CD4-positive, alpha-beta T cell (primary cell): ENCODE results near the gene CCL23. TPM values are rescaled to one million over a fixed set of nuclear protein-coding genes. Genes with fewer than 3 reads are reported as not detected.

Experiments used
- ATAC-seq: fragments of 200-7000 bp; cut with Tn5 transposase; one replicate; pipeline ENCODE4 v1.10.0; 2022; ENCODE audit warnings: mild to moderate bottlenecking; ENCODE audit not compliant: poor library complexity
- CTCF ChIA-PET: fragments of 350-600 bp; sonication (Branson Sonifier 250); formaldehyde crosslinking; loops from one replicate; lab custom pipeline; 2021; ENCODE audit warnings: antibody characterized with exemption, inconsistent platforms; lab: Charles Lee
- POLR2A ChIA-PET: fragments of 350-600 bp; sonication (Branson Sonifier 250); formaldehyde crosslinking; loops from one replicate; lab custom pipeline; 2021; ENCODE audit warnings: antibody characterized with exemption, inconsistent platforms; lab: Charles Lee
- DNase-seq, 14 experiments: peaks; one replicate each; pipeline ENCODE4 v3.0.0-alpha.2; 2013 to 2020; ENCODE audit warnings: mixed read lengths in 2 of 14
- H3K27ac ChIP-seq, 2 donors: one replicate each; pipeline versions ENCODE4 v1.5.1 to v1.7.0; 2013; ENCODE audit warnings: low read length in 2 of 2, low read depth in 1 of 2, mild to moderate bottlenecking in 1 of 2
- H3K27me3 ChIP-seq, 2 experiments: 1 replicate in 1 of 2; 2 replicates in 1 of 2; pipeline versions ENCODE4 v1.6.1 to v1.7.0; 2013; ENCODE audit warnings: low read length in 2 of 2, control low read depth in 1 of 2, mild to moderate bottlenecking in 1 of 2, moderate library complexity in 1 of 2; ENCODE audit not compliant: insufficient read depth in 2 of 2, control insufficient read depth in 1 of 2
- H3K36me3 ChIP-seq: one replicate; pipeline ENCODE4 v1.6.1; 2013; ENCODE audit warnings: low read length, control low read depth; ENCODE audit not compliant: insufficient read depth
- H3K4me1 ChIP-seq: one replicate; pipeline ENCODE4 v1.6.1; 2013; ENCODE audit warnings: low read length, control low read depth; ENCODE audit not compliant: insufficient read depth
- H3K4me3 ChIP-seq: one replicate; pipeline ENCODE4 v1.5.1; 2013; ENCODE audit warnings: mild to moderate bottlenecking, low read length, moderate library complexity
- H3K9me3 ChIP-seq, 2 experiments: 1 replicate in 1 of 2; 2 replicates in 1 of 2; pipeline versions ENCODE4 v1.6.1 to v1.7.0; 2013; ENCODE audit warnings: low read length in 2 of 2, mild to moderate bottlenecking in 2 of 2, control low read depth in 1 of 2, moderate library complexity in 1 of 2; ENCODE audit not compliant: control insufficient read depth in 1 of 2, insufficient read depth in 1 of 2
- H3K27ac Mint-ChIP-seq: one replicate; pipeline ENCODE4 v1.8.0; 2020; ENCODE audit warnings: mixed read lengths
- H3K27me3 Mint-ChIP-seq: one replicate; pipeline ENCODE4 v1.8.0; 2021; ENCODE audit warnings: mixed read lengths
- H3K36me3 Mint-ChIP-seq: one replicate; pipeline ENCODE4 v1.8.0; 2021; ENCODE audit warnings: low read depth, mixed read lengths
- H3K4me1 Mint-ChIP-seq: one replicate; pipeline ENCODE4 v1.8.0; 2021; ENCODE audit warnings: low read depth, mixed read lengths
- H3K4me3 Mint-ChIP-seq: one replicate; pipeline ENCODE4 v1.8.0; 2020; ENCODE audit warnings: mild to moderate bottlenecking, mixed read lengths
- H3K9me3 Mint-ChIP-seq: one replicate; pipeline ENCODE4 v1.8.0; 2020; ENCODE audit warnings: mixed read lengths
- CTCF ChIP-seq: fragments of 200-600 bp; IDR thresholded peaks from one replicate; pipeline ENCODE4 v1.8.0; 2022; ENCODE audit warnings: antibody characterized with exemption, mild to moderate bottlenecking
- intact Hi-C, 2 experiments: fragments of 100-400 bp; cut with DNase I in 1 of 2; cut with micrococcal nuclease in 1 of 2; formaldehyde crosslinking; loops; one replicate each; pipeline versions ENCODE4 v1.15.1 to v1.9.0; 2023 to 2025; cut with DNase I, micrococcal nuclease
- total RNA-seq, 174 experiments: library from RNA in 2 of 174; stranded (reverse) in 2 of 174; gene quantifications; one replicate each; pipeline ENCODE4 v1.2.3 and lab custom pipeline; 2021 to 2026

Gene CCL23
- total RNA-seq, 2 experiments from 2014 or later, result not detected

DNA sequence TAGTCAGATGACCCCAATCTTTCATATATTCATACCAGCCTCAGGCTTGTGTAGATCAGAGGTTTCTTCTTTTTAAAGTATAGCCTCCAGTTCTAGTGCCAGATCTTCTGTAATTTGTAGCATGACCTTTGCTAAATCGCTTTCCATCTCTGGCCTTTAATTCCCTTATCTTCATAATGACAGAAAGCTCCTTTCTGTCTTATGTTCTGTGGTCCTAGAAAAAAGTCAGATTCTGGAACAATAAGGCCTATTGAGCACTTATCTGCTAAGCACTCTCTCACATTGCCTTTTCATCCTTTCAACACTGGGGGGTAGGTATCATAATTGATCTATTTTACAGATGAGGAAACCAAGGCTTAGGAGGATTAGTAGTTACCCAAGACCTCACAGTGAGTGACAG is 45.7 kb downstream of the CCL23 start:
- CTCF ChIA-PET, result no interaction called here
- POLR2A ChIA-PET, result no interaction called here
- no peak overlapping the region for H3K27ac Mint-ChIP-seq

DNA sequence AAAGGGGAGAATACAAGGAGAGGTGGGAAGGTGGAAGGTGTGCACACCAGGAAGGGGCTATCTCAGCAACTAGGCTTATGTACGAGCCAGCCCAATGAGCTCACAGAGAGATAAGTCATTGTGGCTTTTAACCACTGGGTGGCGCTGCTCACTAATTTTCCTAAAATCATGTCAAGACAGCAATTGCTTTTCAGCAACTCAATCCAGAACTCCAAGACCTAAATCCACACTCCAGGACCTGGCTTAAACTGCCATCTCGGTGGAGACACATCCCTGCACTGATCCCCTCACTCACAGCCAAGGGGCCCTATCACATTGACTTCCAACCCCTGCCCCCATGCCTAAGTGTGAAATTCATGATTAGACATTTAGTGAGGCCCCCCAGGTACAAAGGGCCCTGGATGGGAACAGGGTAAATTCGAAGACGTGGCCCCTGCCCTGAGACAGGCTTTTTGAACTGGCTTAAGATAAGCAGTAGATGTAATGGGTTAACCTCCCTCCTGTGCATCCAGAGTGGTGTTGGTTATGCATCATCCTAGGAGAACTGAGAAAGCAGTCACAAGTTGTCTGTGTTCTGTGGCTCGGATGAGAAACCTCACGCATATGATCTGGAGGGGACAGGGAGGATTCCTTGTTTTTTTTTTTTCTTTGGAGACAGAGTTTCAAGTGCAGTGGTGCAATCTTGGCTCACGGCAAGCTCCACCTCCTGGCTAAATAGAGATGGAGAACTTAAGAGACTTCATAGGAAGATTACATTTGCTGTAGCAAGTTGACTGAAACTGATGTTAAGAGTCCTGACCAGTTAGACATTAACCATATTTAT is 48.0 kb downstream of the CCL23 start:
- H3K27me3 ChIP-seq, result no peaks in the 10 kb centered on the region
- no peaks in the 10 kb centered on the region for H3K36me3 ChIP-seq
- Mint-ChIP-seq H3K36me3 (no peaks in the 10 kb centered on the region), H3K9me3 (no peaks in the 10 kb centered on the region), H3K27me3 (peaks cover 6% of the 10 kb centered on the region), H3K4me1 (no peaks in the 10 kb centered on the region), H3K27ac (no peak overlapping the region), H3K4me3 (no peak overlapping the region)
- H3K27ac ChIP-seq, result no peak overlapping the region
- ChIA-PET CTCF (interaction anchor here (0.6 to 1.2 kb wide), 9 partner anchors 10 to 942 kb away, joined by 3 to 5 read pairs (median 4); no protein-coding TSS in a partner anchor), POLR2A (interaction anchor here (1.0 kb wide), 1 partner anchor 103 kb away, joined by 3 read pairs; no protein-coding TSS in a partner anchor)
- intact Hi-C loops, result loop anchor here (1.0 to 10.0 kb wide), 4 partner anchors 175 to 1273 kb away; no protein-coding TSS in a partner anchor
- H3K4me1 ChIP-seq, result peaks cover 3% of the 10 kb centered on the region
- DNase-seq (peak; percentile 26 to 80 (median 56)), ATAC-seq (no peak)
- no peaks in the 10 kb centered on the region for H3K9me3 ChIP-seq
- no peak overlapping the region for H3K4me3 ChIP-seq
- TF ChIP-seq CTCF, result peak; percentile 72

More for the DNA sequence above, 45.7 kb downstream of the CCL23 start:
- Histone ChIP-seq H3K27me3 (no peaks in the 10 kb centered on the region), H3K27ac (no peak overlapping the region), H3K4me1 (peaks cover 3% of the 10 kb centered on the region), H3K4me3 (no peak overlapping the region), H3K36me3 (no peaks in the 10 kb centered on the region), H3K9me3 (no peaks in the 10 kb centered on the region)
- ATAC-seq, result no peak
- no peak overlapping the region for H3K4me3 Mint-ChIP-seq
- H3K27me3 Mint-ChIP-seq, result peaks cover 6% of the 10 kb centered on the region
- H3K9me3 Mint-ChIP-seq, result no peaks in the 10 kb centered on the region
- no peak for DNase-seq
- no peaks in the 10 kb centered on the region for H3K36me3 Mint-ChIP-seq
- no peak for TF ChIP-seq CTCF
- intact Hi-C loops, result no loop called here
- no peaks in the 10 kb centered on the region for H3K4me1 Mint-ChIP-seq

- Histone ChIP-seq H3K4me1 (peaks cover 3% of the 10 kb centered on the region), H3K9me3 (no peaks in the 10 kb centered on the region), H3K27ac (no peak overlapping the region), H3K4me3 (no peak overlapping the region), H3K27me3 (no peaks in the 10 kb centered on the region), H3K36me3 (no peaks in the 10 kb centered on the region)
- Mint-ChIP-seq H3K9me3 (no peaks in the 10 kb centered on the region), H3K27ac (no peak overlapping the region), H3K4me1 (no peaks in the 10 kb centered on the region), H3K4me3 (no peak overlapping the region), H3K27me3 (peaks cover 6% of the 10 kb centered on the region), H3K36me3 (no peaks in the 10 kb centered on the region)
- no peak for ATAC-seq
- no peak for DNase-seq
- intact Hi-C loops, result loop anchor here (5.0 to 10.0 kb wide), 2 partner anchors 176 to 1274 kb away; no protein-coding TSS in a partner anchor
- ChIA-PET CTCF (interaction anchor here (1.0 kb wide), 1 partner anchor 514 kb away, joined by 4 read pairs; no protein-coding TSS in a partner anchor), POLR2A (no interaction called here)
- no peak for TF ChIP-seq CTCF
Observed at GRCh38 chr17:35968520-35969054, 49.2 kb downstream of the CCL23 start.
